ENCODE results near the gene KATNB1. TPM values are rescaled to one million over a fixed set of nuclear protein-coding genes. Genes with fewer than 3 reads are reported as not detected.

The KATNB1 gene
- total RNA-seq, 1 experiment from 2014 or later = 32.2 TPM

GRCh38 chr16:57734925-57735754 lies 430 bp upstream of the KATNB1 start (continued):
- TF ChIP-seq MAX (IDR thresholded peaks at IDR 0.05) = peak; percentile 61; the same call in 1 of the 2 replicates
- peak; percentile 87 for TF ChIP-seq POLR2AphosphoS5 (IDR thresholded peaks at IDR 0.05; ENCODE audit: low read depth, low read length)
- TF ChIP-seq SRF (IDR thresholded peaks at IDR 0.05; ENCODE audit: low read depth) = peak; percentile 99
- peak; percentile 35 for TF ChIP-seq POLR2A (IDR thresholded peaks at IDR 0.05; ENCODE audit: borderline replicate concordance, extremely low read depth, insufficient read depth, insufficient read length)
- TF ChIP-seq CEBPB (IDR thresholded peaks at IDR 0.05; ENCODE audit: low read depth) = no peak

- ChIA-PET CTCF (interaction anchor here (0.9 to 2.5 kb wide), 3 partner anchors 69 to 161 kb away, joined by 3 to 10 read pairs (median 3); no protein-coding TSS in a partner anchor), RAD21 (ENCODE audit: low non-redundant PET in 1 of 2, low total read pairs in 2 of 2, uncharacterized antibody in 2 of 2, unreplicated experiment in 2 of 2) (interaction anchor here (0.8 to 1.3 kb wide), 3 partner anchors 145 to 161 kb away, joined by 3 to 5 read pairs (median 3); no protein-coding TSS in a partner anchor), POLR2A (no interaction called here)
- Histone ChIP-seq H3K4me1 (ENCODE audit: control insufficient read depth in 1 of 2, insufficient read depth in 2 of 2, low read length in 2 of 2) (peaks cover 8 to 24% of the 10 kb centered on the region in 2 experiments), H3K27me3 (ENCODE audit: insufficient read depth, low read length) (no peaks in the 10 kb centered on the region), H2AFZ (ENCODE audit: low read depth, low read length, poor library complexity, severe bottlenecking) (no peak overlapping the region), H3K9me3 (ENCODE audit: control insufficient read depth in 1 of 2, insufficient read depth in 1 of 2, low read depth in 1 of 2, low read length in 2 of 2) (no peaks in the 10 kb centered on the region), H3K36me3 (ENCODE audit: control insufficient read depth in 1 of 2, insufficient read depth in 2 of 2, low read length in 2 of 2) (no peaks in the 10 kb centered on the region), H3K4me3 (replicated peaks in 1 of 2; ENCODE audit: low read depth in 1 of 2, low read length in 2 of 2) (peak overlapping the region; percentile 87 to 91), H3K9me2 (ENCODE audit: insufficient read depth) (no peaks in the 10 kb centered on the region), H3K4me2 (ENCODE audit: low read length) (peak overlapping the region; percentile 93), H3K79me2 (ENCODE audit: insufficient read depth, low read length) (peaks cover 10% of the 10 kb centered on the region; the same call in 1 of the 2 replicates), H4K20me1 (ENCODE audit: insufficient read depth) (no peaks in the 10 kb centered on the region), H3K9ac (ENCODE audit: low read length) (peak overlapping the region; percentile 94), H3K27ac (ENCODE audit: low read depth, low read length) (peak overlapping the region; percentile 45)
- BruUV-seq (replicated peaks) = no TSS peak
- ATAC-seq = peak; percentile 29
- DNase-seq (ENCODE audit: low read depth, low spot score) = no peak
- TF ChIP-seq ZFX (IDR thresholded peaks at IDR 0.05) (no peak), EZH2 (IDR thresholded peaks at IDR 0.05) (no peak), MAX (IDR thresholded peaks at IDR 0.05) (peak; percentile 85), TCF7L2 (IDR thresholded peaks at IDR 0.05; ENCODE audit: borderline replicate concordance, extremely low read depth, insufficient read depth, insufficient read length) (no peak), CEBPB (IDR thresholded peaks at IDR 0.05; ENCODE audit: low read depth) (no peak), ATF3 (IDR thresholded peaks at IDR 0.05) (no peak), CBX3 (IDR thresholded peaks at IDR 0.05; ENCODE audit: low read depth) (no peak), EGR1 (IDR thresholded peaks at IDR 0.05; ENCODE audit: low read depth) (no peak), CTCF (IDR thresholded peaks at IDR 0.05 in 2 of 3, conservative IDR thresholded peaks at IDR 0.05 in 1 of 3; ENCODE audit: borderline replicate concordance in 1 of 3, insufficient read depth in 1 of 3, low read depth in 2 of 3, low read length in 2 of 3) (peak; percentile 20 to 35 (median 25); a peak in 3 of 6 replicates), SP1 (IDR thresholded peaks at IDR 0.05; ENCODE audit: low read depth) (no peak)
- intact Hi-C loops (cut with micrococcal nuclease) = loop anchor here (5.0 kb wide), 1 partner anchor 144 kb away; no protein-coding TSS in a partner anchor
Measured at GRCh38 chr16:57736419-57737351, 1.1 kb downstream of the KATNB1 start.
